ENCODE measurements around the gene RALGAPA1.

DNA sequence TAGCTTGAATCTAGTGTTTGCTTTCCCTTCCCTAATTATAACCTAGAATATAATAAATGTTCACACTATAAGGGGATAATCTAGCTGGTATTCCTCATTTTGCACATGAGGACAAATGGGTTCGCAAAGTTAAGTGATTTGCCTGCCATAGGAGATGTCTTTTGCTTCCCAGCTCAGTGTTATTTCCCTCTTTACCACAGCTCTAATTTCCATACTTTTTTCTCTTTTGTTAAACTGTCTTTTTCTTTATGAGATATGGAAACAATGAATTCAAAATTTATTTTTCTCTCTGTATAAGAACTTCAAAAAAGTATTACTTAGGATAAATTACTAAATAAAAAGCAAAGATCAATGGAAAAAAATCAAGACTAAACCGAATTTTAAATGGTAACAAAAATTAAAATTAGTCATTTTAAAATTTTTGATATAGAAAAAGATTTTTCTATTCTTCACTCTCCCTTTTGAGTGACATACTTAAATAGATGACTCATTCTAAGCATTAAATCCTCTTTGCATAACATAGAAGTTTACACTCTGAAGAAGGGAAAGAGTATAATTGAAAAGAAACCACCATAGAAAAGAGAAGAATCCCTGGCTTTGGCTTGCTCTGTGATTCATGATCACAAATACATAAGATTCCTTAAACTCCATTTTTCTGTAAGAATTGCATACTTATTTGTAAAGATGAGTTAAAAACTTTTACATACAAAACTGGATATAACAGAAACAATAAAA, 177.9 kb downstream of the RALGAPA1 start:
- no peak for TF ChIP-seq EZH2 (IDR thresholded peaks at IDR 0.05; ENCODE audit: insufficient read depth, poor library complexity, severe bottlenecking)
- no peak for TF ChIP-seq EZH2phosphoT487 (IDR thresholded peaks at IDR 0.05; ENCODE audit: insufficient read depth, low read depth)

All from GM23248 (cell line).